Motor neuron (in vitro differentiated cells): ENCODE data around the gene CLEC3A. TPM values are rescaled to one million over a fixed set of nuclear protein-coding genes. Genes with fewer than 3 reads are reported as not detected.
"Not testable (repeated sequence)": the region's sequence is repeated elsewhere in the genome, so short reads cannot be mapped to it uniquely, and the experiment has no call there.

ENCODE experiments used
- ATAC-seq, 8 experiments: fragments of 200-7000 bp; cut with Tn5 transposase; replicated peaks in 6 of 8; 2 replicates each; pipeline ENCODE4 v1.8.0; 2021; ENCODE audit warnings: mild to moderate bottlenecking in 8 of 8, moderate library complexity in 8 of 8
- H3K27ac ChIP-seq, 2 donors: fragments of 250-450 bp; sonication (Bioruptor Pico); 2 replicates each; pipeline ENCODE4 v1.9.0; 2021; ENCODE audit warnings: antibody characterized with exemption in 2 of 2, mild to moderate bottlenecking in 2 of 2, moderate library complexity in 1 of 2
- H3K4me1 ChIP-seq, 2 donors: fragments of 250-450 bp; sonication (Bioruptor Pico); replicated peaks in 1 of 2; 2 replicates each; pipeline ENCODE4 v1.6.1; 2021; ENCODE audit warnings: antibody characterized with exemption in 2 of 2, mild to moderate bottlenecking in 2 of 2, moderate library complexity in 1 of 2
- H3K4me3 ChIP-seq, 5 donors: fragments of 250-450 bp; sonication (Bioruptor Pico); 2 replicates each; pipeline ENCODE4 v1.9.0; 2021; ENCODE audit warnings: antibody characterized with exemption in 5 of 5, mild to moderate bottlenecking in 5 of 5, moderate library complexity in 4 of 5
- WGBS, 10 experiments: fragments of 450-650 bp; shearing (Covaris generic); methylation state at CpG; one replicate each; pipeline ENCODE4 v1.0.0; 2022; 5-methylcytosine and 5-hydroxymethylcytosine counted together
- in situ Hi-C, 9 experiments: fragments of 400-800 bp; cut with MboI; loops; one replicate each; pipeline ENCODE4 v1.15.0; 2021; ENCODE audit warnings: low sequenced_read_pairs in 9 of 9, low pct_unique_long_range_greater_than_20kb in 2 of 9; ENCODE audit not compliant: unreplicated experiment in 9 of 9
- total RNA-seq, 8 experiments: library from RNA; unstranded; fragments of 300-600 nt; gene quantifications; 2 replicates each; pipeline versions ENCODE4 v1.2.3 to v1.2.4, GENCODE V29; 2022

CLEC3A gene
- total RNA-seq, result under 1 TPM in 1 of 8 experiments, not detected in 7; 0.14 TPM

- Histone ChIP-seq H3K27ac (no peak within 1 kb of the TSS), H3K4me1 (peaks cover 0 to 6% of the 10 kb centered on the region in 2 donors), H3K4me3 (no peak within 1 kb of the TSS)
- in situ Hi-C loops, result no loop called here
- 0 to 100% (median 60%) methylated on average over 1 to 5 of the region's 5 CpGs for WGBS, 10 experiments
- no peak for ATAC-seq
Observed at GRCh38 chr16:78022347-78023060, at the start of gene CLEC3A. CLEC3A (plus strand) TSS chr16:78022548; CDS start chr16:78022627, 79 bp downstream.

- 62 to 94% (median 86%) methylated on average over 1 to 4 of the region's 5 CpGs; no CpG with 5 or more reads in 5 of the 10 experiments for WGBS, 10 experiments
- Histone ChIP-seq H3K4me3 (no peak overlapping the region), H3K27ac (no peak overlapping the region), H3K4me1 (no peaks in the 10 kb centered on the region)
- no peak for ATAC-seq
- in situ Hi-C loops, result loop anchor here in 8 of 9 experiments (10.0 to 25.0 kb wide), 4 partner anchors 288 to 738 kb away; no protein-coding TSS in a partner anchor
Observed at GRCh38 chr16:77974883-77975282, 47.5 kb upstream of the CLEC3A start.

DNA sequence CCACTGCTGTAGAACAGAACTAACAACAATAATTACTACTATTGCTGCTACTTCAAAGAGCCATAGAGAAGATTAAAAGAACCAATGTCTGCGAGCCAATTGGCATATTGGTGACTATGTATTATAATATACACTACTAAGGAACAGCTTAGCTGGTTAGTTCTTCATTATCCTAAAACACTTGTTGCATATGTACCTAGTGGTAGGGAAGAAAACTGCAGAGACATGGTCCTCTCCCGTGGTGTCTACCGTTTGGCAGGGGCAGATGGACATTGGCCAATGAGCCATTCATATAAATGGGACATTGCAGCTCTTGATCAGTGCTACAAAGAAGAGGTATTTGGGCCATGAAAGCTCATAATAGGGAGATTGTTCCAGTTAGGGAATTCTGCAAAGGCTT lies 46.4 kb upstream of the CLEC3A start:
- in situ Hi-C loops, result loop anchor here in 6 of 9 experiments (10.0 to 25.0 kb wide), 3 partner anchors 301 to 739 kb away; no protein-coding TSS in a partner anchor

GRCh38 chr16:77977339-77977738 lies 45.0 kb upstream of the CLEC3A start:
- no peak for ATAC-seq
- 0 to 100% (median 82%) methylated on average over 1 to 5 of the region's 5 CpGs; no CpG with 5 or more reads in 3 of the 10 experiments for WGBS, 10 experiments
- no peaks in the 10 kb centered on the region for H3K4me1 ChIP-seq
- in situ Hi-C loops, result loop anchor here in 6 of 9 experiments (10.0 to 25.0 kb wide), 3 partner anchors 303 to 740 kb away; no protein-coding TSS in a partner anchor
- H3K4me3 ChIP-seq, result no peak overlapping the region
- H3K27ac ChIP-seq, result no peak overlapping the region

More for the DNA sequence above, 46.4 kb upstream of the CLEC3A start:
- Histone ChIP-seq H3K4me1 (no peaks in the 10 kb centered on the region), H3K27ac (no peak overlapping the region), H3K4me3 (no peak overlapping the region)
- WGBS, 10 experiments, result 0 to 100% (median 80%) methylated on average over 1 to 3 of the region's 3 CpGs; no CpG with 5 or more reads in 3 of the 10 experiments
- no peak for ATAC-seq

DNA sequence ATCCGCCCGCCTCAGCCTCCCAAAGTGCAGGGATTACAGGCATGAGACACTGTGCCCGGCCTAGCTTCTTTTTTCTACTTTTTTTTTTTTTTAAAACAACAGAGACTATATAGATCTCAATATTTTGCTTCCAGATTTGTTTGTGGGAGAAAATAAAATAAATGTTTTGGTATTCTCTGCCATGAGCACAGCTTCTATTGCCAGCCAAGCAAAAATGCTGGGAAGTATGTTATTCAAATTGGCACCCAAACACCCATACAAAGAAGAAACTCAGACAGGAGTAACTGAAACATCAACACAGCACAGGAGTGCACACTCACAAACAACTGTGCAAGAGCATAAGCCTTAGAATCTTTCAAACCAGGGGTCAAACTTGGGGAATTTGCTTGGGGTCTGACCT lies 37.2 kb upstream of the CLEC3A start:
- Histone ChIP-seq H3K4me3 (no peak overlapping the region), H3K27ac (no peak overlapping the region), H3K4me1 (no peaks in the 10 kb centered on the region)
- WGBS, 10 experiments, result 60 to 100% (median 88%) methylated on average over 1 to 3 of the region's 3 CpGs; no CpG with 5 or more reads in 2 of the 10 experiments
- in situ Hi-C loops, result loop anchor here in 3 of 9 experiments (25.0 kb wide), 2 partner anchors 323 to 748 kb away; no protein-coding TSS in a partner anchor
- no peak for ATAC-seq

DNA sequence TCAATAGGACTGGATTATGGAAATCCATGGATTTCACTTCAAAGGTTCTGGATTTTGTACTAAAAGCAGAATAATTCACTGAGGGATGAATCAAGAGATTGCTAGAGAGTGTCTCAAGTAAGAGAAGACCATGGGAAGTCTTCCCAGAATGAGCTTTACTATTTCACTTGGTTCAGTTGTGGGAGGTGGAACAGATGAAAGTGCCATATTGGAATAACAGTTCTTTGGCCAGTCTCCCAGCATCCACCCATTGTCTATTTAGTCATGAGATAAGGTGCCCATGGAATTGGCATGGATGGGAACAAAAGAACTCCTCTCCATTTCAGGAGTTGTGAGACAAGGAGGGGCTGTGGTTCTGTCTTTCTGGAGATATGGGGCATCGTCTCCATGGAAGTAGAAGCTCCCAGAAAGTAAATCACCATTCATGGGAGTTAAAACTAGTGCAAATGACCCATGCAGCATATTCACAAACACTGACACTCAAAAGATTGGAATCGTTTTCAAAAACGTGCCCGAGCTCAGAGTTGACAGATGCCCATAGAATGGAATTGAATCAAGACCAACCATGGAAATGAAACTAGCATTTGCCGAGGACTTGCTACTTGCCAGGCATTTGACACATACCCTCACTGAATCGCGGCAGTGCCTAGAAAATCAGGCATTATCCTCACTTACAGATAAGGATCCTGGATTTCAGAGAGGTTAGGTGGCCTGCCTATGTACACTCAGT lies 36.2 kb upstream of the CLEC3A start:
- 0 to 100% (median 81%) methylated on average over 1 to 7 of the region's 7 CpGs; no CpG with 5 or more reads in 2 of the 10 experiments for WGBS, 10 experiments
- no peak for ATAC-seq
- no peak overlapping the region for H3K4me3 ChIP-seq
- H3K27ac ChIP-seq, result no peak overlapping the region
- in situ Hi-C loops, result loop anchor here in 3 of 9 experiments (25.0 kb wide), 2 partner anchors 324 to 749 kb away; no protein-coding TSS in a partner anchor
- no peaks in the 10 kb centered on the region for H3K4me1 ChIP-seq

GRCh38 chr16:77987810-77988209 lies 34.5 kb upstream of the CLEC3A start:
- Histone ChIP-seq H3K4me3 (no peak overlapping the region), H3K4me1 (peaks cover 2 to 3% of the 10 kb centered on the region in 2 donors), H3K27ac (no peak overlapping the region)
- in situ Hi-C loops, result loop anchor here in 3 of 9 experiments (25.0 kb wide), 2 partner anchors 326 to 751 kb away; no protein-coding TSS in a partner anchor
- peak in 2 of 8 experiments; percentile 62 to 64 for ATAC-seq
- 0 to 100% (median 40%) methylated on average over 2 of the region's 2 CpGs; no CpG with 5 or more reads in 2 of the 10 experiments for WGBS, 10 experiments

GRCh38 chr16:77989846-77990245 lies 32.5 kb upstream of the CLEC3A start:
- H3K27ac ChIP-seq, result no peak overlapping the region
- 40 to 98% (median 71%) methylated on average over 1 to 4 of the region's 4 CpGs; no CpG with 5 or more reads in 1 of the 10 experiments for WGBS, 10 experiments
- no peak for ATAC-seq
- no peak overlapping the region for H3K4me3 ChIP-seq
- peaks cover 2 to 7% of the 10 kb centered on the region in 2 donors for H3K4me1 ChIP-seq
- in situ Hi-C loops, result loop anchor here in 3 of 9 experiments (25.0 kb wide), 2 partner anchors 328 to 753 kb away; no protein-coding TSS in a partner anchor

- no peak overlapping the region for H3K27ac ChIP-seq
- in situ Hi-C loops, result loop anchor here in 3 of 9 experiments (25.0 kb wide), 2 partner anchors 329 to 754 kb away; no protein-coding TSS in a partner anchor
- no peak overlapping the region for H3K4me3 ChIP-seq
- H3K4me1 ChIP-seq, result peaks cover 2 to 7% of the 10 kb centered on the region in 2 donors
- WGBS, 10 experiments, result 14 to 93% (median 64%) methylated on average over 1 to 4 of the region's 4 CpGs; no CpG with 5 or more reads in 2 of the 10 experiments
- peak in 2 of 8 experiments; percentile 16 to 22 for ATAC-seq
Observed at GRCh38 chr16:77991701-77992100, 30.6 kb upstream of the CLEC3A start.

GRCh38 chr16:77992381-77992780 lies 30.0 kb upstream of the CLEC3A start:
- in situ Hi-C loops, result loop anchor here in 3 of 9 experiments (25.0 kb wide), 2 partner anchors 330 to 755 kb away; no protein-coding TSS in a partner anchor
- H3K4me1 ChIP-seq, H3K4me3 ChIP-seq, ATAC-seq, H3K27ac ChIP-seq: not testable (repeated sequence)
- WGBS, 10 experiments, result 0 to 50% (median 19%) methylated on average over 1 to 2 of the region's 2 CpGs

DNA sequence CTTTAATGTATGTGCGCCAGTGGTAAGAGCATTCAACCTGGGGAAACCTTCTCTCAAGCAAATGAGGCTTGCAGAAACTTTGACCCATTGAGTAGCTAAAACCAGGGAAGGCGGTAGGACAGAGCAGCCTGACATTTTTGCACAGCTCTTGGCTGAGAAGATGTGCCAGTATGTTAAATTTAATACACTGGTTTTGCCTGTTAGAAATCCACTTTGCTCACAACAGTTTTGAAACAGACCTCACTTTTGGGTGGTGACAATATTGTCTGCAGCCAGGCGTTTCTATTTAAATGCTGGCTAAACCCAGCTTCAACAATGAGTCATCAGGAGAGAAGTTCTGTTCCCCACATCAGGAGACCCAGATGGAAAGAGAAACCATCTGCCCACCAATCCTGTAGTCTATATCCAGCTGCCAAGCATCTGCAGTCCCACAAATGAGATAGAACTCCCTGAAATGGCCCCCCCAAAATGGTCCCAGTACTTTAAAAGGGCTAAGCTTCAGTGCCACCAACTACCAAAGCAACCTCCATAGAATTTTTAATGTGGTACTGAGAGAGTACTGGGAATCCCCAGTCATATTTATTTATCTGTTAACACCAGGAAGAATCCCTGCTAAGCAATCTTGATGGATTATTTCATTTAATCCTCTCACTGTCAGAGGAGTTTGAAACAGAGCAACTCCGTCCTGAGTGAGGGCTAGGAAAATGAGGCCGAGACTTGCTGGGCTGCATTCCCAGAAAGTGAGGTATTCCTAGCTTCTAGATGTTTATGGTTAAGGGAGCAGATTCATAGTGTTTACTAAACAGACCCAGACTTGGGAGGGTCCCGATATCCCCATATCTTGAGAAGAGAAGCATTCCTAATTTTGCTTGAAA lies 29.0 kb upstream of the CLEC3A start:
- WGBS, 10 experiments, result 0 to 100% (median 38%) methylated on average over 1 to 5 of the region's 6 CpGs
- H3K4me3 ChIP-seq, result no peak overlapping the region
- in situ Hi-C loops, result loop anchor here in 3 of 9 experiments (25.0 kb wide), 2 partner anchors 331 to 756 kb away; no protein-coding TSS in a partner anchor
- peak in 5 of 8 experiments; percentile 25 to 89 (median 49) for ATAC-seq
- H3K27ac ChIP-seq, result no peak overlapping the region
- peaks cover 2 to 7% of the 10 kb centered on the region in 2 donors for H3K4me1 ChIP-seq
